Measurements from ENCODE around the gene NBPF20.
"Not testable (repeated sequence)": the region's sequence is repeated elsewhere in the genome, so short reads cannot be mapped to it uniquely, and the experiment has no call there.

DNA sequence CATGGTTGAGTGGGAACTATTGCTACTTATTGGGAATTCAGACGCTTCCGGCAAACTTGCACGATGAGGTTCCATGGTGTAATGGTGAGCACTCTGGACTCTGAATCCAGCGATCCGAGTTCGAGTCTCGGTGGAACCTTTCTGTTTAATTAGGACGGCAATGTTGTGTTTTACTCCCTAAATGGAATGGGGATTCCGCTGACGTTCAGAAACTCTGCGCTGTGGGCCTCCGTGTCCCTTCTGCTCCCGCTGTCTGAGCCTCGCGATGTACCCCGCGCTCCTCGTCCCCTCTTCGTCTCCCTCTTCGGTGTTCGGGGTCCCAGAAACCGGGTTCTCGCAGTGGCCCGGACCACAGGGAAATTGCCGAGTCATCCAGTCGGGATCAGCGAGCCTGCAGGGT is 34.2 kb upstream of the NBPF20 start:
- TF ChIP-seq EZH2 (IDR thresholded peaks at IDR 0.05; ENCODE audit: low read depth, unreplicated experiment); CREB1 (CRISPR knock-in tag; IDR thresholded peaks at IDR 0.05; ENCODE audit: low read depth): not testable (repeated sequence)
- TF ChIP-seq, protein P1, sequence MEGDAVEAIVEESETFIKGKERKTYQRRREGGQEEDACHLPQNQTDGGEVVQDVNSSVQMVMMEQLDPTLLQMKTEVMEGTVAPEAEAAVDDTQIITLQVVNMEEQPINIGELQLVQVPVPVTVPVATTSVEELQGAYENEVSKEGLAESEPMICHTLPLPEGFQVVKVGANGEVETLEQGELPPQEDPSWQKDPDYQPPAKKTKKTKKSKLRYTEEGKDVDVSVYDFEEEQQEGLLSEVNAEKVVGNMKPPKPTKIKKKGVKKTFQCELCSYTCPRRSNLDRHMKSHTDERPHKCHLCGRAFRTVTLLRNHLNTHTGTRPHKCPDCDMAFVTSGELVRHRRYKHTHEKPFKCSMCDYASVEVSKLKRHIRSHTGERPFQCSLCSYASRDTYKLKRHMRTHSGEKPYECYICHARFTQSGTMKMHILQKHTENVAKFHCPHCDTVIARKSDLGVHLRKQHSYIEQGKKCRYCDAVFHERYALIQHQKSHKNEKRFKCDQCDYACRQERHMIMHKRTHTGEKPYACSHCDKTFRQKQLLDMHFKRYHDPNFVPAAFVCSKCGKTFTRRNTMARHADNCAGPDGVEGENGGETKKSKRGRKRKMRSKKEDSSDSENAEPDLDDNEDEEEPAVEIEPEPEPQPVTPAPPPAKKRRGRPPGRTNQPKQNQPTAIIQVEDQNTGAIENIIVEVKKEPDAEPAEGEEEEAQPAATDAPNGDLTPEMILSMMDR (conservative IDR thresholded peaks at IDR 0.05; ENCODE audit: low read depth in 2 of 2): not testable (repeated sequence)
